ENCODE measurements around the gene MPV17L2.

Gene MPV17L2

GRCh38 chr19:18176367-18177310, 16.4 kb upstream of the MPV17L2 start:
- peak overlapping the region; percentile 2; the same call in 1 of the 2 replicates for H3K4me3 ChIP-seq (ENCODE audit: low read length)

GRCh38 chr19:18179957-18180356, 13.1 kb upstream of the MPV17L2 start:
- Histone ChIP-seq H3K9me2 (replicated peaks; ENCODE audit: control insufficient read depth, low read length) (no peaks in the 10 kb centered on the region), H3K79me2 (ENCODE audit: control insufficient read depth, low read length) (peaks cover 22% of the 10 kb centered on the region), H3K27me3 (ENCODE audit: control insufficient read depth, low read length) (no peaks in the 10 kb centered on the region), H3K9me3 (ENCODE audit: control insufficient read depth, insufficient read depth, low read length) (no peaks in the 10 kb centered on the region), H3K36me3 (ENCODE audit: control insufficient read depth, low read length) (peaks cover 42% of the 10 kb centered on the region), H3K4me2 (ENCODE audit: low read length) (peak overlapping the region; percentile 77; the same call in 1 of the 2 replicates), H3K27ac (ENCODE audit: low read depth, low read length) (peak overlapping the region; percentile 74), H4K20me1 (ENCODE audit: control insufficient read depth, insufficient read depth, low read depth, low read length) (peaks cover 5% of the 10 kb centered on the region), H3F3A (ENCODE audit: control insufficient read depth, insufficient read depth) (peaks cover 26% of the 10 kb centered on the region), H3K4me1 (ENCODE audit: control insufficient read depth, low read length) (peaks cover 72% of the 10 kb centered on the region), H3K4me3 (ENCODE audit: low read length) (no peak overlapping the region)
- TF ChIP-seq EZH2phosphoT487 (IDR thresholded peaks at IDR 0.05; ENCODE audit: borderline replicate concordance, low read length), result no peak
- TF ChIP-seq CTCF (IDR thresholded peaks at IDR 0.05; ENCODE audit: low read depth, low read length, poor library complexity, severe bottlenecking), result no peak

More at GRCh38 chr19:18176367-18177310, 16.4 kb upstream of the MPV17L2 start:
- TF ChIP-seq CTCF (IDR thresholded peaks at IDR 0.05; ENCODE audit: low read depth, low read length, poor library complexity, severe bottlenecking), result no peak
- no peak for TF ChIP-seq EZH2phosphoT487 (IDR thresholded peaks at IDR 0.05; ENCODE audit: borderline replicate concordance, low read length)
- Histone ChIP-seq H4K20me1 (ENCODE audit: control insufficient read depth, insufficient read depth, low read depth, low read length) (peaks cover 9% of the 10 kb centered on the region), H3K4me1 (ENCODE audit: control insufficient read depth, low read length) (peaks cover 73% of the 10 kb centered on the region), H3K9me2 (replicated peaks; ENCODE audit: control insufficient read depth, low read length) (no peaks in the 10 kb centered on the region), H3K79me2 (ENCODE audit: control insufficient read depth, low read length) (peaks cover 46% of the 10 kb centered on the region), H3K27ac (ENCODE audit: low read depth, low read length) (no peak overlapping the region), H3K9me3 (ENCODE audit: control insufficient read depth, insufficient read depth, low read length) (no peaks in the 10 kb centered on the region), H3K27me3 (ENCODE audit: control insufficient read depth, low read length) (no peaks in the 10 kb centered on the region), H3K36me3 (ENCODE audit: control insufficient read depth, low read length) (peaks cover 55% of the 10 kb centered on the region), H3K4me2 (ENCODE audit: low read length) (peak overlapping the region; percentile 10), H3F3A (ENCODE audit: control insufficient read depth, insufficient read depth) (peaks cover 27% of the 10 kb centered on the region)

- H3K27me3 ChIP-seq (ENCODE audit: control insufficient read depth, low read length), result no peaks in the 10 kb centered on the region
Observed at GRCh38 chr19:18183529-18183928, 9.5 kb upstream of the MPV17L2 start.

More at GRCh38 chr19:18183529-18183928, 9.5 kb upstream of the MPV17L2 start:
- TF ChIP-seq CTCF (IDR thresholded peaks at IDR 0.05; ENCODE audit: low read depth, low read length, poor library complexity, severe bottlenecking) (no peak), EZH2phosphoT487 (IDR thresholded peaks at IDR 0.05; ENCODE audit: borderline replicate concordance, low read length) (no peak)
- no peaks in the 10 kb centered on the region for H3K9me2 ChIP-seq (replicated peaks; ENCODE audit: control insufficient read depth, low read length)
- H3K27ac ChIP-seq (ENCODE audit: low read depth, low read length), result no peak overlapping the region
- H3F3A ChIP-seq (ENCODE audit: control insufficient read depth, insufficient read depth), result peaks cover 44% of the 10 kb centered on the region
- H3K9me3 ChIP-seq (ENCODE audit: control insufficient read depth, insufficient read depth, low read length), result no peaks in the 10 kb centered on the region
- H3K4me1 ChIP-seq (ENCODE audit: control insufficient read depth, low read length), result peaks cover 64% of the 10 kb centered on the region
- H3K4me2 ChIP-seq (ENCODE audit: low read length), result no peak overlapping the region
- no peaks in the 10 kb centered on the region for H4K20me1 ChIP-seq (ENCODE audit: control insufficient read depth, insufficient read depth, low read depth, low read length)
- H3K36me3 ChIP-seq (ENCODE audit: control insufficient read depth, low read length), result peaks cover 17% of the 10 kb centered on the region
- no peaks in the 10 kb centered on the region for H3K79me2 ChIP-seq (ENCODE audit: control insufficient read depth, low read length)
- no peak overlapping the region for H3K4me3 ChIP-seq (ENCODE audit: low read length)
